WI38 (cell line): ENCODE results near the gene COX6B2.

ENCODE experiments used
- H3K4me3 ChIP-seq: 2 replicates; pipeline ENCODE4 v1.5.1; 2011; ENCODE audit warnings: low read depth, mild to moderate bottlenecking, control low read depth, low read length
- CTCF ChIP-seq: IDR thresholded peaks from 2 replicates; pipeline ENCODE4 v1.5.1; 2012; ENCODE audit warnings: low read depth, mild to moderate bottlenecking, control low read depth, low read length

Gene COX6B2

GRCh38 chr19:55385724-55386492 is 31.4 kb upstream of the COX6B2 start, which contains the start of gene RPL28:
Gene RPL28, plus strand, starts transcription at chr19:55385932. Its CDS starts 426 bp downstream, at chr19:55386358.
- no peak for TF ChIP-seq CTCF
- H3K4me3 ChIP-seq: peak within 1 kb of the TSS; percentile 97

GRCh38 chr19:55384920-55385723 is 30.6 kb upstream of the COX6B2 start:
- TF ChIP-seq CTCF: no peak
- H3K4me3 ChIP-seq: peak overlapping the region; percentile 97

- no peak for TF ChIP-seq CTCF
- H3K4me3 ChIP-seq: peak within 1 kb of the TSS; percentile 97
Observed at GRCh38 chr19:55384131-55384919, 29.8 kb upstream of the COX6B2 start, which contains the start of gene TMEM238. Gene TMEM238, minus strand, starts transcription at chr19:55384292. Its CDS starts 33 bp downstream, at chr19:55384259.

- TF ChIP-seq CTCF: no peak
- peak overlapping the region; percentile 29 for H3K4me3 ChIP-seq
Observed at GRCh38 chr19:55383279-55384130, 29.0 kb upstream of the COX6B2 start.

- no peak overlapping the region for H3K4me3 ChIP-seq
- no peak for TF ChIP-seq CTCF
Observed at GRCh38 chr19:55382522-55383054, 28.1 kb upstream of the COX6B2 start.

- no peak for TF ChIP-seq CTCF
- no peak overlapping the region for H3K4me3 ChIP-seq
Observed at GRCh38 chr19:55382013-55382412, 27.5 kb upstream of the COX6B2 start.
